ENCODE measurements around the gene RET.

The RET gene

DNA sequence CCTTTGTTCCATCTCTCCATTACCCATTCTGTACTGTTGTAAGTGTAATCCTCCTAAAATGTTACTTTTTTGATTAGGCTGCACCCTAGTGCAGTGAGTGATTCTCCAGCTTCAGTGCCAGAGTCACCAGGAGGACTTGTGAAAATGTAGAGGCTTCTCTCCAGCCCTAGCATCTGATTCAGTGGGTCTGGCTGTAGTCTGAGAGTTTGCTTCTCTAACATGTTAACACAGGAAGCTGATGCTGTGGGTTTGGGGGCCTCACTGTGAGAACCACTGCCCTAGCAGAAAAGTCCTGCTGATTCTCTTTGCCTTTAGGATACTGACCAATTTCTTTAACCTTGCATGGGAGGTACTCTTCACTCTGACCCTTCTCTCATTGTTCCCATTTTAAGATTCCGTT, 85.7 kb downstream of the RET start:
- Histone ChIP-seq H3K27me3 (ENCODE audit: insufficient read depth, low read depth) (no peaks in the 10 kb centered on the region), H3K9ac (no peak overlapping the region), H2AFZ (ENCODE audit: low read depth) (no peak overlapping the region), H3K79me2 (ENCODE audit: insufficient read depth, low read depth) (no peaks in the 10 kb centered on the region), H3K27ac (no peak overlapping the region), H4K20me1 (ENCODE audit: insufficient read depth) (no peaks in the 10 kb centered on the region), H3K4me2 (no peak overlapping the region), H3K4me3 (IDR thresholded peaks at IDR 0.05; ENCODE audit: insufficient read depth, low read depth, low read length) (no peak overlapping the region), H3K36me3 (ENCODE audit: insufficient read depth) (no peaks in the 10 kb centered on the region), H3K4me1 (ENCODE audit: low read depth, poor library complexity, severe bottlenecking) (peaks cover 16% of the 10 kb centered on the region)
- TF ChIP-seq, protein P1, sequence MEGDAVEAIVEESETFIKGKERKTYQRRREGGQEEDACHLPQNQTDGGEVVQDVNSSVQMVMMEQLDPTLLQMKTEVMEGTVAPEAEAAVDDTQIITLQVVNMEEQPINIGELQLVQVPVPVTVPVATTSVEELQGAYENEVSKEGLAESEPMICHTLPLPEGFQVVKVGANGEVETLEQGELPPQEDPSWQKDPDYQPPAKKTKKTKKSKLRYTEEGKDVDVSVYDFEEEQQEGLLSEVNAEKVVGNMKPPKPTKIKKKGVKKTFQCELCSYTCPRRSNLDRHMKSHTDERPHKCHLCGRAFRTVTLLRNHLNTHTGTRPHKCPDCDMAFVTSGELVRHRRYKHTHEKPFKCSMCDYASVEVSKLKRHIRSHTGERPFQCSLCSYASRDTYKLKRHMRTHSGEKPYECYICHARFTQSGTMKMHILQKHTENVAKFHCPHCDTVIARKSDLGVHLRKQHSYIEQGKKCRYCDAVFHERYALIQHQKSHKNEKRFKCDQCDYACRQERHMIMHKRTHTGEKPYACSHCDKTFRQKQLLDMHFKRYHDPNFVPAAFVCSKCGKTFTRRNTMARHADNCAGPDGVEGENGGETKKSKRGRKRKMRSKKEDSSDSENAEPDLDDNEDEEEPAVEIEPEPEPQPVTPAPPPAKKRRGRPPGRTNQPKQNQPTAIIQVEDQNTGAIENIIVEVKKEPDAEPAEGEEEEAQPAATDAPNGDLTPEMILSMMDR (conservative IDR thresholded peaks at IDR 0.05; ENCODE audit: low read depth, low read length), result no peak

DNA sequence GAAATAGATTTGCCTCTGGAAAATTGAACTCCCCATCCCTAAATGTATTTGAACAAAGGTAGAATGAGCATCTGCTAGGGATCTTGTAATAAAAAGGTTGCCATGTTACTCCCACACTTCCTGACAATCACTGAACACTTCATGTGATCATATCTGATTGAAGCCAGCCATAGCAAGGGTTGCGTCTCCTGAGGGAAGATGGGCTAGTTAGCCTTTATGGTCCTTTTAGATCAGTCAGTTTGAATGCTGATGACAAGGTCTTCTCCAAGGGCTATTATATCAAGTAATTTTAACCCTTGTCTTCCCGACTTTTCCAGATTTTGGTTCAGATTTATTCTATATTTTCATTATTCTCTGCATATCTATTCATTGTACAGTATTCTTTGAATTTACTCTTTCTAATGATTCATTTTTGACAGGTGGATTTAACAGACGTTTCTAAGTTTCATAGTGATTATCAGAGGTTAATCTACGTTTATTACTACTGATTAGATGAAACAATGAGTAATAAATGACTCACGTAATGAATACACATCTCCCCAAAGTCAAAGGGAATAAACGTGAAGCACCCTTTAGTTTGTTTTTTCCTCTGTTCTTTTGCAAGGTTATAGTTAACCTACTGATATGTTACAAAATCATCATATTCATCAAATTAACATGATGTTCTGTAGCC, 89.5 kb downstream of the RET start:
- Histone ChIP-seq H3K79me2 (ENCODE audit: insufficient read depth, low read depth) (no peaks in the 10 kb centered on the region), H2AFZ (ENCODE audit: low read depth) (no peak overlapping the region), H3K4me1 (ENCODE audit: low read depth, poor library complexity, severe bottlenecking) (peaks cover 18% of the 10 kb centered on the region), H3K36me3 (ENCODE audit: insufficient read depth) (no peaks in the 10 kb centered on the region), H3K4me3 (IDR thresholded peaks at IDR 0.05; ENCODE audit: insufficient read depth, low read depth, low read length) (no peak overlapping the region), H3K27me3 (ENCODE audit: insufficient read depth, low read depth) (no peaks in the 10 kb centered on the region), H4K20me1 (ENCODE audit: insufficient read depth) (no peaks in the 10 kb centered on the region), H3K27ac (no peak overlapping the region), H3K4me2 (peak overlapping the region; percentile 17; the same call in 1 of the 2 replicates), H3K9ac (no peak overlapping the region)
- TF ChIP-seq, protein P1 (conservative IDR thresholded peaks at IDR 0.05; ENCODE audit: low read depth, low read length), result no peak

DNA sequence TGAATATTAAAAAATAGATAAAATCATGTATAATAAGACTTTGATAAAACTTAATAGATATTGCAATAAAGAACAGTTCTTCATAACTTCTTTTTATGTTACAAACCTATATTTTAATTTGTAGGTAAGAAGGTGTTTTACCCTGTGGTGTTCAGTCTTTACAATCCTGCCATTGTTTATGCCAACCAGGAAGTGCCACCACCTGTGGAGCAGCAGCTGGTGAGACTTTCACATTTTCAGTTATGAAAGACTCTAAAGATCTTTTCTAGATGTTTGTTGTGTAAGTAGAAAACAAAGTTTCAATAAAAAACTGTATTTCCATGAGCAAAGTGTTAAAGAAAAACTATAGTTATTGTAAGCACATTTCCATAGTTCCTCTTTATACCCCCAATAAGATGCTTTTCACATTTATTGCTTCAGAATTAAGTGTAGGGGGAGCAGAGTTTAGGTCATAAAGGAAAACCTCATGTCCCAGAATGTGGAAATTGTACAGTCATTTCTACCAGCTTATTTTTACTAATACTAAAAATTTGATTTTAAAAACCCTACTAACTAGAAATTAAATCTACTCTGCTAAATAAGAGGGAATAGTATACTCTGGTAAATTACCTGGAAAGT, 90.1 kb downstream of the RET start:
- Histone ChIP-seq H3K27ac (no peak overlapping the region), H3K4me2 (peak overlapping the region; percentile 17; the same call in 1 of the 2 replicates)
- TF ChIP-seq, protein P1 (conservative IDR thresholded peaks at IDR 0.05; ENCODE audit: low read depth, low read length), result no peak

DNA sequence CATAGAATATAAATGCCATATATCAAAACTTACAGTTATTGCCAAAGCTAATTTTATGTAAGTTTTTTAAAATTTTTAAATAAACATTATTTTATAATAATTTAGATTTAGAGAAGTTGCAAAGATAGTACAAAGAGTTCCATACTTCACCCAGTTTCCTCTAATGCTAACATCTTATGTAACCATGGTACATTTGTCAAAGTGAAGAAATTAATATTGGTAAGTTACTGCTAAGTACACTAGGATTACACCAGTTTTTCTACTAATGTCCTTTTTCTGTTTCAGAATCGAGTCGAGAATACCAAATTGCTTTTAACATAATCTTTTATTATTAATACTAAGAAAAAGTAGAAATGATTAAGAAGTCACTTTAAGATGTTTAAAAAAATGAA, 90.6 kb downstream of the RET start:
- Histone ChIP-seq H3K79me2 (ENCODE audit: insufficient read depth, low read depth) (no peaks in the 10 kb centered on the region), H3K27ac (no peak overlapping the region), H3K9ac (no peak overlapping the region), H3K27me3 (ENCODE audit: insufficient read depth, low read depth) (no peaks in the 10 kb centered on the region), H4K20me1 (ENCODE audit: insufficient read depth) (no peaks in the 10 kb centered on the region), H3K4me3 (IDR thresholded peaks at IDR 0.05; ENCODE audit: insufficient read depth, low read depth, low read length) (no peak overlapping the region), H3K4me1 (ENCODE audit: low read depth, poor library complexity, severe bottlenecking) (peaks cover 27% of the 10 kb centered on the region), H3K36me3 (ENCODE audit: insufficient read depth) (no peaks in the 10 kb centered on the region), H3K4me2 (0 out of 2 replicates have a peak overlapping the region, but pooled peaks have one; percentile 17), H2AFZ (ENCODE audit: low read depth) (no peak overlapping the region)
- TF ChIP-seq, protein P1 (conservative IDR thresholded peaks at IDR 0.05; ENCODE audit: low read depth, low read length), result no peak

More for the DNA sequence above, 90.1 kb downstream of the RET start:
- no peaks in the 10 kb centered on the region for H3K27me3 ChIP-seq (ENCODE audit: insufficient read depth, low read depth)
- H3K9ac ChIP-seq, result no peak overlapping the region
- H3K4me1 ChIP-seq (ENCODE audit: low read depth, poor library complexity, severe bottlenecking), result peaks cover 22% of the 10 kb centered on the region
- no peak overlapping the region for H2AFZ ChIP-seq (ENCODE audit: low read depth)
- no peaks in the 10 kb centered on the region for H3K79me2 ChIP-seq (ENCODE audit: insufficient read depth, low read depth)
- H3K36me3 ChIP-seq (ENCODE audit: insufficient read depth), result no peaks in the 10 kb centered on the region
- H4K20me1 ChIP-seq (ENCODE audit: insufficient read depth), result no peaks in the 10 kb centered on the region
- no peak overlapping the region for H3K4me3 ChIP-seq (IDR thresholded peaks at IDR 0.05; ENCODE audit: insufficient read depth, low read depth, low read length)

Measured in KMS-11 (cell line).